ENCODE data around the gene ZNF276.

DNA sequence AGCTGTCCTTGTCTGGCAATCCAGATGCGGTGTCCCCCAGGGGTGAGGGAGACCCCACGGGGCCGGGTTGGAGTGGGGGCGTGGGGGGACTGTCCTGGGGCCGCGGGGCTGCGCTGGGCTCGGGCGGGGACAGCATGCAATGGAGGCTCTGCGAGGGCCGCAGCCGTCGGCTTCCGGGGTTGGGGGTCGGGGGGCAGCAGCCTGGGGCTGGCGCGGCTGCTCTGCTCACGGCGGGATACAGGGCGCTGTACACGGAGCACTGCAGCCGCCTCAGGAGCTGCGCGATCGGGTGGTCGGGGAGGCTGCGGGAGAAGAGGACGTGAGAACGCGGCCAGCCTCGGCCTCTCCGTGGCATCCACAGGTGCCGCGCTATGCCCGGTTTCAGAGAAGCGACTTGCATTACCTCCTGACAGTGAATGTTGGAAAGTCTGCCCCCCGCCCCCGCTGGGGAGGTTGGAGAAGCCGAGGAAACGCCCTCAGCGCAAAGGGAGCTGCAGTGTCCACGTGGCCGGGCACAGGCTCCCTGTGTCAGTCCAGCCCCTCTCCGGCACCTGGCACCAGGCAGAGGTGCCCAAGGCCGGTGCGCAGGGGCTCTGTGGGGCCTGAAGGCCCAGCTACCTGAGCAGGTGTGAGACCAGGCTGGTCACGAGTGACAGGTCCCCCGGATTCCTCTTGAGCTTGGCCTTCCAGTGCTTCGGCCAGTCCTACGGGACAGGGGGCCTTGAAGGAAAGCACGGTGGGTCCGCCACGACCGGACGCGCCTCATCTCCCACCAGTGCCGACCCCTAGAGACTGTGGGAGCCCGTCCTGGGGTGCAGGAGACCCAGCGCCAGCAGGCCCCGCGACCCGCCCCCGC lies 10.4 kb upstream of the ZNF276 start:
- TF ChIP-seq POLR2A (IDR thresholded peaks at IDR 0.05; ENCODE audit: low read depth, low read length) (no peak), POLR2AphosphoS5 (IDR thresholded peaks at IDR 0.05; ENCODE audit: low read depth, low read length) (no peak)
